Measurements from ENCODE around the gene SLC46A2.

The SLC46A2 gene

GRCh38 chr9:112890106-112891081 is at the start of gene SLC46A2:
Gene SLC46A2 (minus strand): TSS chr9:112890876. CDS start chr9:112890681, 195 bp downstream.
- Histone ChIP-seq H4K20me1 (no peaks in the 10 kb centered on the region), H3K36me3 (0 out of 2 replicates have a peak, but pooled peaks cover 10% of the 10 kb centered on the region), H3K4me1 (no peaks in the 10 kb centered on the region), H3K9ac (no peak within 1 kb of the TSS), H3K27me3 (no peaks in the 10 kb centered on the region), H3K4me3 (no peak within 1 kb of the TSS), H3K9me3 (peaks cover 23% of the 10 kb centered on the region), H3K27ac (no peak within 1 kb of the TSS), H3K4me2 (no peak within 1 kb of the TSS)
- no peak for TF ChIP-seq Cebpa-rat (IDR thresholded peaks at IDR 0.05)

- Histone ChIP-seq H3K36me3 (no peaks in the 10 kb centered on the region), H3K9ac (no peak overlapping the region), H3K4me1 (no peaks in the 10 kb centered on the region), H4K20me1 (no peaks in the 10 kb centered on the region), H3K27ac (no peak overlapping the region), H3K4me2 (no peak overlapping the region), H3K27me3 (no peaks in the 10 kb centered on the region), H3K9me3 (no peaks in the 10 kb centered on the region), H3K4me3 (no peak overlapping the region)
- no peak for TF ChIP-seq Cebpa-rat (IDR thresholded peaks at IDR 0.05)
Measured at GRCh38 chr9:112939418-112939817, 48.7 kb upstream of the SLC46A2 start.

- Histone ChIP-seq H3K9me3 (no peaks in the 10 kb centered on the region), H3K4me3 (no peak overlapping the region), H3K9ac (no peak overlapping the region), H3K4me2 (no peak overlapping the region), H4K20me1 (no peaks in the 10 kb centered on the region), H3K4me1 (no peaks in the 10 kb centered on the region), H3K27ac (no peak overlapping the region), H3K36me3 (no peaks in the 10 kb centered on the region), H3K27me3 (no peaks in the 10 kb centered on the region)
- no peak for TF ChIP-seq Cebpa-rat (IDR thresholded peaks at IDR 0.05)
Measured at GRCh38 chr9:112933696-112934095, 43.0 kb upstream of the SLC46A2 start.

- H3K36me3 ChIP-seq: no peaks in the 10 kb centered on the region
- no peak overlapping the region for H3K4me3 ChIP-seq
- TF ChIP-seq Cebpa-rat (IDR thresholded peaks at IDR 0.05): no peak
- H3K27ac ChIP-seq: no peak overlapping the region
- no peaks in the 10 kb centered on the region for H3K4me1 ChIP-seq
- H3K9me3 ChIP-seq: no peaks in the 10 kb centered on the region
- no peaks in the 10 kb centered on the region for H4K20me1 ChIP-seq
- H3K4me2 ChIP-seq: no peak overlapping the region
- H3K9ac ChIP-seq: no peak overlapping the region
- H3K27me3 ChIP-seq: no peaks in the 10 kb centered on the region
Measured at GRCh38 chr9:112925058-112925641, 34.5 kb upstream of the SLC46A2 start.

- TF ChIP-seq Cebpa-rat (IDR thresholded peaks at IDR 0.05): no peak
- Histone ChIP-seq H4K20me1 (no peaks in the 10 kb centered on the region), H3K4me2 (no peak overlapping the region), H3K4me1 (no peaks in the 10 kb centered on the region), H3K27me3 (no peaks in the 10 kb centered on the region), H3K4me3 (no peak overlapping the region), H3K27ac (no peak overlapping the region), H3K9ac (no peak overlapping the region), H3K9me3 (no peaks in the 10 kb centered on the region), H3K36me3 (no peaks in the 10 kb centered on the region)
Measured at GRCh38 chr9:112921549-112921948, 30.9 kb upstream of the SLC46A2 start.

- H3K27ac ChIP-seq: no peak overlapping the region
- no peak overlapping the region for H3K9ac ChIP-seq
- H3K4me1 ChIP-seq: no peaks in the 10 kb centered on the region
- no peak overlapping the region for H3K4me2 ChIP-seq
- no peaks in the 10 kb centered on the region for H3K9me3 ChIP-seq
- H3K4me3 ChIP-seq: no peak overlapping the region
- H3K27me3 ChIP-seq: no peaks in the 10 kb centered on the region
- no peaks in the 10 kb centered on the region for H4K20me1 ChIP-seq
- no peak for TF ChIP-seq Cebpa-rat (IDR thresholded peaks at IDR 0.05)
- no peaks in the 10 kb centered on the region for H3K36me3 ChIP-seq
Measured at GRCh38 chr9:112917987-112918362, 27.3 kb upstream of the SLC46A2 start.

GRCh38 chr9:112917047-112917986 is 26.6 kb upstream of the SLC46A2 start:
- no peak overlapping the region for H3K4me3 ChIP-seq
- no peaks in the 10 kb centered on the region for H3K36me3 ChIP-seq
- no peak overlapping the region for H3K4me2 ChIP-seq
- H3K4me1 ChIP-seq: no peaks in the 10 kb centered on the region
- no peaks in the 10 kb centered on the region for H3K9me3 ChIP-seq
- no peak overlapping the region for H3K9ac ChIP-seq
- no peak overlapping the region for H3K27ac ChIP-seq
- H4K20me1 ChIP-seq: no peaks in the 10 kb centered on the region
- H3K27me3 ChIP-seq: no peaks in the 10 kb centered on the region
- no peak for TF ChIP-seq Cebpa-rat (IDR thresholded peaks at IDR 0.05)

GRCh38 chr9:112914524-112914923 is 23.8 kb upstream of the SLC46A2 start:
- no peaks in the 10 kb centered on the region for H3K27me3 ChIP-seq
- no peak overlapping the region for H3K9ac ChIP-seq
- H3K4me2 ChIP-seq: no peak overlapping the region
- TF ChIP-seq Cebpa-rat (IDR thresholded peaks at IDR 0.05): no peak
- no peaks in the 10 kb centered on the region for H3K4me1 ChIP-seq
- H3K36me3 ChIP-seq: no peaks in the 10 kb centered on the region
- H3K4me3 ChIP-seq: no peak overlapping the region
- H3K27ac ChIP-seq: no peak overlapping the region
- no peaks in the 10 kb centered on the region for H3K9me3 ChIP-seq
- H4K20me1 ChIP-seq: no peaks in the 10 kb centered on the region

GRCh38 chr9:112913326-112913725 is 22.6 kb upstream of the SLC46A2 start:
- no peaks in the 10 kb centered on the region for H3K36me3 ChIP-seq
- H4K20me1 ChIP-seq: no peaks in the 10 kb centered on the region
- H3K4me3 ChIP-seq: no peak overlapping the region
- TF ChIP-seq Cebpa-rat (IDR thresholded peaks at IDR 0.05): no peak
- no peaks in the 10 kb centered on the region for H3K27me3 ChIP-seq
- H3K4me2 ChIP-seq: no peak overlapping the region
- no peak overlapping the region for H3K9ac ChIP-seq
- H3K27ac ChIP-seq: no peak overlapping the region
- no peaks in the 10 kb centered on the region for H3K4me1 ChIP-seq
- H3K9me3 ChIP-seq: no peaks in the 10 kb centered on the region

Data from BLaER1 (cell line).